Lung (tissue), 12 donors: ENCODE measurements around the gene CD34. TPM values are rescaled to one million over a fixed set of nuclear protein-coding genes. Genes with fewer than 3 reads are reported as not detected.

Source experiments
- ATAC-seq: fragments of 200-7000 bp; cut with Tn5 transposase; one replicate; pipeline ENCODE4 v1.9.1; 2020; ENCODE audit warnings: moderate number of reproducible peaks; ENCODE audit not compliant: insufficient read depth, low FRiP score
- DNase-seq, 3 donors: peaks; one replicate each; pipeline ENCODE4 v3.0.0-alpha.2; 2013 to 2017
- H3K27ac ChIP-seq, 2 donors: one replicate each; pipeline ENCODE4 v1.5.1; 2013; ENCODE audit warnings: mild to moderate bottlenecking in 2 of 2, moderate library complexity in 2 of 2, control low read depth in 1 of 2, inconsistent platforms in 1 of 2, low read depth in 1 of 2, low read length in 1 of 2
- H3K27me3 ChIP-seq, 3 donors: one replicate each; pipeline ENCODE4 v1.5.1; 2013; ENCODE audit warnings: low read length in 2 of 3; ENCODE audit not compliant: control insufficient read depth in 3 of 3, insufficient read depth in 3 of 3
- H3K36me3 ChIP-seq, 4 donors: one replicate each; pipeline ENCODE4 v1.5.1; 2013; ENCODE audit warnings: low read length in 4 of 4, mild to moderate bottlenecking in 1 of 4, moderate library complexity in 1 of 4; ENCODE audit not compliant: control insufficient read depth in 4 of 4, insufficient read depth in 4 of 4
- H3K4me1 ChIP-seq, 5 donors: one replicate each; pipeline ENCODE4 v1.5.1; 2013; ENCODE audit warnings: low read length in 5 of 5, mild to moderate bottlenecking in 2 of 5, moderate library complexity in 1 of 5; ENCODE audit not compliant: control insufficient read depth in 5 of 5, insufficient read depth in 5 of 5
- H3K4me3 ChIP-seq: one replicate; pipeline ENCODE4 v1.5.1; 2013; ENCODE audit warnings: mild to moderate bottlenecking, control low read depth, moderate library complexity
- H3K9ac ChIP-seq, 2 donors: one replicate each; pipeline ENCODE4 v1.5.1; 2013; ENCODE audit warnings: low read length in 2 of 2, control low read depth in 1 of 2; ENCODE audit not compliant: insufficient read depth in 1 of 2
- H3K9me3 ChIP-seq, 4 donors: one replicate each; pipeline ENCODE4 v1.5.1; 2013; ENCODE audit warnings: low read length in 3 of 4, mild to moderate bottlenecking in 1 of 4, moderate library complexity in 1 of 4; ENCODE audit not compliant: control insufficient read depth in 4 of 4, insufficient read depth in 3 of 4
- CTCF ChIP-seq: IDR thresholded peaks from 2 replicates; pipeline ENCODE4 v1.5.1; 2012; ENCODE audit warnings: mild to moderate bottlenecking; ENCODE audit errors: control extremely low read depth, extremely low read depth
- WGBS, 2 donors: extraction: QIAGEN DNeasy Blood & Tissue Kit; methylation state at CpG; one replicate each; pipeline ENCODE4 v1.1.7; 2013; 5-methylcytosine and 5-hydroxymethylcytosine counted together
- polyA plus RNA-seq, 2 donors: library from polyadenylated mRNA; stranded (reverse); fragments of 200-250 nt; gene quantifications; one replicate each; pipeline ENCODE4 v1.2.1, GENCODE V29; 2013
- total RNA-seq, 2 donors: library from RNA; depleted of rRNA in 1 of 2; stranded (reverse); fragments of >200 nt in 1 of 2; gene quantifications; one replicate each; pipeline ENCODE4 v1.2.1, GENCODE V29; 2014 to 2021
- donor health status: control.
- donor health status: control.
- donor health status: Bipolar disorder and iron deficiency.
- donor health status: healthy.
- donor health status: DM: yes; HTN: yes; CAD: no.

The CD34 gene
- total and polyA plus RNA-seq, 4 donors: 23.6 to 81.9 (median 37.1) TPM

GRCh38 chr1:207890136-207890738 lies 20.7 kb downstream of the CD34 start:
- no peaks in the 10 kb centered on the region for H3K27me3 ChIP-seq
- no peak overlapping the region for H3K9ac ChIP-seq
- DNase-seq: peak; percentile 57 to 84 (median 58)
- no peak for TF ChIP-seq CTCF
- peak; percentile 49 for ATAC-seq
- peaks cover 3 to 26% (median 18%) of the 10 kb centered on the region in 5 donors for H3K4me1 ChIP-seq
- H3K4me3 ChIP-seq: no peak overlapping the region
- H3K36me3 ChIP-seq: peaks cover 0 to 3% (median 0%) of the 10 kb centered on the region in 4 donors
- H3K9me3 ChIP-seq: no peaks in the 10 kb centered on the region
- 13 to 18% methylated on average over 4 of the region's 4 CpGs for WGBS, 2 donors
- H3K27ac ChIP-seq: peak overlapping the region; percentile 79 to 88

- Histone ChIP-seq H3K9ac (no peak overlapping the region), H3K9me3 (no peaks in the 10 kb centered on the region), H3K4me1 (peaks cover 3 to 27% (median 20%) of the 10 kb centered on the region in 5 donors), H3K4me3 (no peak overlapping the region), H3K36me3 (no peaks in the 10 kb centered on the region), H3K27ac (peak overlapping the region; percentile 68 to 86), H3K27me3 (no peaks in the 10 kb centered on the region)
- no peak for TF ChIP-seq CTCF
- ATAC-seq (no peak), DNase-seq (no peak)
- 58 to 60% methylated on average over 5 of the region's 5 CpGs for WGBS, 2 donors
Observed at GRCh38 chr1:207888652-207889051, 22.3 kb downstream of the CD34 start.

- DNase-seq (no peak), ATAC-seq (no peak)
- Histone ChIP-seq H3K27ac (peak overlapping the region; percentile 64 to 86), H3K27me3 (no peaks in the 10 kb centered on the region), H3K4me3 (no peak overlapping the region), H3K4me1 (peaks cover 3 to 27% (median 20%) of the 10 kb centered on the region in 5 donors), H3K9me3 (no peaks in the 10 kb centered on the region), H3K36me3 (no peaks in the 10 kb centered on the region), H3K9ac (no peak overlapping the region)
- WGBS, 2 donors: 54 to 61% methylated on average over 19 of the region's 19 CpGs
- no peak for TF ChIP-seq CTCF
Observed at GRCh38 chr1:207887542-207888201, 23.3 kb downstream of the CD34 start.
